Ureter (tissue), 1 donor: ENCODE results near the gene SOX6. TPM values are rescaled to one million over a fixed set of nuclear protein-coding genes. Genes with fewer than 3 reads are reported as not detected.
"Not testable (repeated sequence)": the region's sequence is repeated elsewhere in the genome, so short reads cannot be mapped to it uniquely, and the experiment has no call there.

Source experiments
- DNase-seq: peaks from one replicate; pipeline ENCODE4 v3.0.0-alpha.2; 2020; ENCODE audit warnings: low spot score
- total RNA-seq: library from RNA; stranded (reverse); gene quantifications from one replicate; pipeline ENCODE4 v1.2.4, GENCODE V29; 2023
- donor health status: DM: yes; HTN: yes; CAD: no.

Gene SOX6
- total RNA-seq, 1 donor from 2014 or later = 6.4 TPM

DNA sequence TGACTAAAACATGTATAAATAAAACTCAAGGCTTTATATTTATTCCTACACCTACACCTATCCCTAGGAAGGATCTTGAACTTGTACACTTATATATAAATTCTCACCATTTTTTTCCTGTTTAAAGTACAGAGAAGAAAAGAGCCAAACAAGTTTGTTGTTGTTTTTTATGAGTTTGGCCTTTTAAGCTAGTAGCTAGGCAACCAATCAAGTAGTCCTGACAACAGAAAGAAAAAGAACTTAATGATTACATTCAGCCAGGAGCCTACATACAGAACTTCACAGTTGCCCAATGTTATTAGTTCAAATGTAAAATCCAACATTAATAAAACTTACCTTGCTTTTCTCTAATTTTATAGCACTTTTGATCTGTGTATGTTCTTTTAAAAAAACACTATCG lies 316.2 kb downstream of the SOX6 start:
- DNase-seq = no peak

DNA sequence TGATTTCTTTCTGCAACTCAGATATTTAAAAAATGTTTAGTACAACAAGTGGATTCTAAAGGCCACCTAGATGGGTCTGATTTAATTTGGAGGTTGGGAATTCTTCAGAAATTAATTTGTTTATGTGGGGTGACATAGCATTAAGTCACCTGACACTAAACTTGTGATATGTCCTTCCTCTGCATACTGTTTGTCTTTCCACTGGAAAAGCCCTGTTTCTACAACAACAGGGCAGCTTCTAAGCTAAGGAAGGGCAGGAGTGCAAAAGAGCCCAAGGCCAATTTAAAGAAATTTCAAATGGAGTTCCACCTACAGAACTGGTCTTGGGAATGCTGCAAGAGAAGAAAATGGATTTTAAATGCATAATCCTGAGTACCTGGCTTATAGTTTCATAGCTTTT lies 319.2 kb downstream of the SOX6 start:
- no peak for DNase-seq

DNA sequence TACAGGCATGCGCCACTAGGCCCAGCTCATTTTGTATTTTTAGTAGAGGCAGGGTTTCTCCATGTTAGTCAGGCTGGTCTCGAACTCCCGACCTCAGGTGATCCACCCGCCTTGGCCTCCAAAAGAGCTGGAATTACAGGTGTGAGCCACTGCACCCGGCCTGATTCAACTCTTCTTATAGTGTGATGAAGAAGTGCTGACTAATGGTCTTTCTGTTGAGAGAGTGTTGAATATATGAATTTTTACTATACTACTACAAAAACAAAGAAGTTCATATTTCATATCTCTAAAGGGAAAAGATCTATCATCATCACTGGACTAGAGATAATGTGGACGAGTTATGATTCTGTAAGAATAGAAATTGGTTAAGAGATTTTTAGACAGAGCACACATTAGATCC lies 320.1 kb downstream of the SOX6 start:
- DNase-seq = no peak

DNA sequence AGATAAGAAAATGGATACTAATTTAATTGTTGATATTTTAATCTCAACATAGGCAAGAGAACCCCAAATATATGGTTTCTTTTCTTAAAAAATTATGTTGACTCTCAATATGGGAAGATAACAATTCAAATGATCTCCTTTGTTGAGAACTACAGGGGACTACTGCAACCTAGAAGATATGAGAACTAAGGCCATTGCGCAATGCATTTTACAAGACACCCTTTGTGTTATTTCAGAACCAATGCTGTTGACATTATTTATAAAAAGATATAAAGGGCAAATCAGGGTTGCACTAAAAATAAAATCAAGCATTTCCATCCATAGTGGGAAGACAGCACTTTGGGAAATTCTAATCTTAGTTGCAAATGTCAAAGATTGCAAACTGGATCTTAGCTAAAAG lies 322.3 kb downstream of the SOX6 start:
- no peak for DNase-seq

DNA sequence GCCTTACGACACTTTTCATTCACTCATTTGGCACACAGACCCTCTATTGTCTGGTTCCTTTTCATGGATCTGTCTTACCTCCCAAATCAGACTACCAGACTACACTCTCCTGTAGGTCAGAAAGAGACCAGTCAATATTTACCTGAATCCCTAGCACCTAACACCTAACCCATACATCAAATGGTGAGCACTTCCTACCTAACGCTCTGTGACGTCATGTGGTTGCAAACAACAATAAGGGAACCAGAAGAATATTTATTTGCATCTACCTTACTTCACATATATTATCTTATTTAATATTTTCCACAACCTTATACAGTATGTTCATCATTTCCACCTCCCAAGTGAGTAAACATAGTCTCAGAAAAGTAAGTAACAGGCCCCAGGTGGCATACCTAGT lies 323.4 kb downstream of the SOX6 start:
- no peak for DNase-seq

DNA sequence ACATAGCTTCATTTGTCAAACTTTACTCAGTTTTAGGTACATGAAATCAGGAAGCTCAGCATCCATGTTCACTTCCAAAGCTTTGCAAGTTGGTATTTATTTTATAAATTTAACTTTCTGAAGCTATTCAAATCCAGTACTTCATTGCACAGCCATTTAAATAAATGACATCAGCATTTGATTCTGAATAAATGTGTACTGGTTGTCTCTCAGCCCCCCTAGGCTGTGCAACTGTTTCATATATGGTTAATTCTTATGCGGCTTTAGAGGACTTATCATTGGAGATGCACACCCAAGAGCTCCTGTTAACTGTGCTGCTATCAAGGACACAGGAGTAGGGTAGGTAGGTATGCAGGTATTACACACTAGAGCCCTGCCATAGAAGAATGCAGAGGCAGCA lies 325.1 kb downstream of the SOX6 start:
- DNase-seq = no peak

DNA sequence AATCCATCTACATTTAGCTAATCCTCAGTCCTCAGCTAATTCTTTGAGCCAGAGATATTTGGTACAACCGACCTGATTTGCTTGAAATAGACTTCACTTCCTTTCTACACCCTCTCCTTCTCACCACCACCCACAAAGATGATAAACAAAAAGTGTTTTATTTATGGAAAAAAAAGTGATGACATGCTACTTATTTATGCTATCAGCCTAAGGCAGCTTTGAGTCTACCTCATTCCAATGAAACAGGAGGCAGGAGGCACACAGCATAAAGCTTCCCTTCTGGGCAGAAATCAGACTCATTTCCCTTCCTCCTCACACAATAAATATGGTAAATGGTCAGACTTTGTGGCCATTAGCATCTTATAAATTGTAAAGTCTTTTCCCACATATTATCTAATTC lies 325.7 kb downstream of the SOX6 start:
- DNase-seq = no peak

DNA sequence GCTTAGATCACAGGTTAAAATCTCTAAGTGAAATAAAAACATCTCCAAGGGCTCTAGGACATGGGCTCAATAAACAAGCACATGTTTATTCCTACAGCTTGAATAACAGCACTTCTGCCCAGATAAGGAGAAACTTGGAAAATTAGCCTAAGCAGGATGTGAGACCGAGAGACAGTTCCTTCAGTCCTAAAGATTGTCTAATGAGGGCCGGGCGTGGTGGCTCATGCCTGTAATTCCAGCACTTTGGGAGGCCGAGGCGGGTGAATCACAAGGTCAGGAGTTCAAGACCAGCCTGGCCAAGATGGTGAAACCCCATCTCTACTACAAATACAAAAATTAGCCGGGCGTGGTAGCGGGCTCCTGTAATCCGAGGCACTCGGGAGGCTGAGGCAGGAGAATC lies 327.2 kb downstream of the SOX6 start:
- not testable (repeated sequence) for DNase-seq

DNA sequence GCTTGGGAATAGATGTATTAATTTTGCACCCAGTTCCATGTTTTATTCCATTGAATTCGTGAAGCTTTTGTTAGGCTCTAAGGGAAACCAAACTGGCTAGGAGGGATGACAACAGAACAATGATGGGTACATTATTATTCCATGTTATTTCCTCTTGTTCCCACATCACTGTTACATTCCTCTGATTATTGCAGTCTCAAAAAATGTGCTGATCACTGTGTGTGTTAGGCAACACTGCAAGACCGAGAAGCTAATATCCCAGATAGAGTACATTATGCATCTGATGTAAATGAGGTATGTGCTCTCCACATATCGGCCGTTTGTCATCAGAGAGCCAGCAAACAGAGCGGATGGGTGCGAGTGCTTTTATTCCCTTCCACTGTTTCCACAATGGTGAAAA lies 327.9 kb downstream of the SOX6 start:
- no peak for DNase-seq

DNA sequence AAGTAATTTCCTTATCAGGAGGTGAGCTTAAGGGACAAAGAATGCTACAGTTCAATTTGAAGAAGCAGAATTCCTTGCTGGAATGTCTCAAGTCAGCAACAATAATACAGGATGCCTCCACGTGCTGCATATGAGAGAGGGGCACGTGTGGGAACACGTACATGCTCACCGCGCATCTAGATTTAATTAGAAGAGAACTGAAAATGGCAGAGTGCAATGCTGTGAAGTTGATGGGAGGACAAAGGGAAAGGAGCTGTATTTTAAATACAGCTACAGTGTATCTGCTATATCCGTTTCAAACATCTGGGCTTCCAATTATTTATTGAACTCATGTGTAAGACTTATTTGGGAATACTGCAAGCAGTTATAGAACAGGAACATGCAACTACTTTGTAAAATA lies 328.7 kb downstream of the SOX6 start:
- no peak for DNase-seq

DNA sequence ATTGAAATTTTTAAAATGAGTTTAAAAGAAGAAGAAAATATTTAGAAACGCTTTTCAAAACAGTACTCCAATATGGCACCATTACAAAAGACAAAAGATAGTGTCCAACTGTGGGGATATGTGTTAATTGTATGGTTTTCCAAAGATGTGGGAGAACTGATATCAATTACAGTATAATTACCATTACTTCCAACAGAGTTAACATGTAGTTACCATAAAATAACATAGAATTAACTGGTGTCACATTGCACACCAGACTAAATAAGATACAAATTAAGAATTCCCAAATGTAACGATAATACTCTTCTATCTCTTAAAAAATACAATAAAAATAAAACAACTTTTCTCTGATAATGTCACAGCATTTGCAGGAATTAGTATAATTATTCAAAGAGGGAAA lies 329.5 kb downstream of the SOX6 start:
- DNase-seq = no peak

DNA sequence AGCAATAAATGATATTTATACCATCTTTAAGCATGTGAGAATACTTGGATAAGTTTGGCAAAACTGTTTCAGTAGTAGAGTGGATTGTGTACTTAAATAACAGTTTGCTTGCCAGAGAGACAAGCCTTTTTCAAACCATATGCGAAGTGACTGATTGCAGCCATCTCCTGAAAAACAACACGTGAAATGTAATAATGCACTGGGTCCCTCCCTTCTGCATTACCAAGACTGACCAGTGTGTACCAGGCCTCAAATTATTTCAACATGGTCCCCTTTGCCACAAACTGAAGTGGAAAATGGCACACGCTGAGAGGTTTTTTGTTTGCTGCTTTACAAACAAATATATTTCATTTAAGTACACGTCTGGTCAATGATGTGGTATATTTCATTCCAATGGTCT lies 337.4 kb downstream of the SOX6 start:
- no peak for DNase-seq

DNA sequence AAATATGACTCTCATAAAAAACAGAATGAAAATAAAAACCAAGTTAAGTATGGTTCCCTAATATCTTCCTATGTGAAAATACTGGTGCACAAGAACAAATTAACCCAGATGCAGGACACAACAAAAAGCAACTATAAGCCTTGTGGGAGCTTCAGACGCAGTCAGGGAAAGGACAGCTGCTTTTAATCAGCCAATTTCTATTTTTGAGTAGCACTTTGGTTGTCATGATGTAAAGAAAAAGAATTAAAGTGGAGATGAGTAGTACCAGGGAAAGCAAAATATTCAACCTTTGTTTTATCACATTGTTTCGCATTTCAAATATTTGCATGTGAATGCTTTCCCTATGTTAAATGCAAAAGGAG lies 339.9 kb downstream of the SOX6 start:
- DNase-seq = no peak

DNA sequence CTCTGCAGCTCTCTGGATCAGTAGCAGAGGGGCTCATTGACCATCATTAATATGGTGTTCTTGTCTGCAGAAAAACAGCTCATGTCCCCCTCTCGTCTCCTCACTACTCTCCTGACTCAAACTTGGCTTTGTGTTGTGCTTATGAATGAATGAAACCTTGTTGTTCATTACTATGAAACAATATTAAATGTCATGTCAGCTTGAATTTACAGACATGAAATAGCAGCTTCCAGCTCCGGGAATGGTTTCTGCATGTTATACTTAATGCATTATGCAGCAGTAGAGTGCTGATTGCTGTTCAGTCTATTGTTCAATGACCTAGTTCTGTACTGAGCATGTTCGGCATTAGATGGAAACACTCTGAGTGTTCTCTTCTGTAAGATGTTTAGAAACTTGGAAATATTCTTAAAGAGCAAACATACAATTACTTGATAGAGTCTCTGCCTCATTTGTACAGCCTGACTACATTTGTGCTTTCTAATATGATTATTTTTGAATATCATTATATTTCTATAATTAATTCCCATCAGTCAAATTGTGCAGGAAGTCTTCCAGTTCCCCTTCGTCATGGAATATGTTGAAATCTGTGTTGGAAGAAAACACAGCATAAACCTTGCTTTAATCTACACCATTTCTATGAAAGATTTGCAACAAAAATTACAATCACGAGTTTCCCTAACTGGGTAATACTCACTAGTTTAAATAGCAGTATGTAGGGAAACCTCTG lies 340.4 kb downstream of the SOX6 start:
- no peak for DNase-seq

DNA sequence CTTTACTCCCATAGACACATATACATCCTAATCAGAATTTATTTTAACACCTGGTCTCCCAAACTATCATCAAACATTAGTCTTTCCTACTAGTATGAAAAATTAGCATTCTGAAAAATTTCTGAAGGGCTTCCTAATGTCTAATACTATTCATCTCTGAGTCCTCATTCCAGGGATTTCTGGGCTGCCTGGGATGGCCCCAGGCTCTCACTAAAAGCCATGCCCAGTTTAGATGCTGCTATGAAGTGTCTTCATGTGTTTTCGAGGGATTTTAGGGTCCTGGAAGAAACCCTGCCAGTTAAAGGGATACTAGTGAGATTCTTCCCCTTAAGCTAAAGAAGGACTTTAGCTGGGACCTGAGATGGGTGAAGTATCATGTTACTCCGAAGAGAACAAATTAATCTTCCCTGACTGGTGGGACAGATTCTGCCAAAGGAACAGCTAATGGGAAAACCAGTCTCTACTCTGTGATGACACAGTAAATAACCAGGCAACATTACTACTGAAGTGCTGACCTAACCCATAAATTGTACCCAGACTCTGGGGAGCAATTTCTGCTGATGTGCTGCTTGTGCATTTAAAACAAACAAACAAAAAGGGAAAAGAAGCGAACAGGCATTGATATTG lies 342.6 kb downstream of the SOX6 start:
- DNase-seq = no peak

DNA sequence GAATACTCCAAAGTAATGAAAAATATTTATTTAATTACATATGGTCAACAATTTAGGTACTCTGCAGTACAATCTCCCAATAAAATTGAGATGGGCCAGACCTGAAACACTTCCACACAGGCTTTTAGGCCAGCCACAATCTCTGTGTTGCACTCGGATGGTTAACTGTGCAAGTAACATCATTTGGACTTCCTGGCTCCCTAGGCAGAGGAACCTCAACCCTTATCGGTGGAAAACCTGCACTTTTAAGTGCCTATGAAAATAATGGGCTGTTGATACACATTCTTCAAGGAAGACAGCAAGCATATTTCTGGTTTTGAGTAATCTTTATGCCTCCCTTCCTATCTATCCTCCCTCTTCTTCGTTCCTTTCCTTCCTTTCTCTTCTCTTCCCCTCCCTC lies 343.1 kb downstream of the SOX6 start:
- DNase-seq = no peak

DNA sequence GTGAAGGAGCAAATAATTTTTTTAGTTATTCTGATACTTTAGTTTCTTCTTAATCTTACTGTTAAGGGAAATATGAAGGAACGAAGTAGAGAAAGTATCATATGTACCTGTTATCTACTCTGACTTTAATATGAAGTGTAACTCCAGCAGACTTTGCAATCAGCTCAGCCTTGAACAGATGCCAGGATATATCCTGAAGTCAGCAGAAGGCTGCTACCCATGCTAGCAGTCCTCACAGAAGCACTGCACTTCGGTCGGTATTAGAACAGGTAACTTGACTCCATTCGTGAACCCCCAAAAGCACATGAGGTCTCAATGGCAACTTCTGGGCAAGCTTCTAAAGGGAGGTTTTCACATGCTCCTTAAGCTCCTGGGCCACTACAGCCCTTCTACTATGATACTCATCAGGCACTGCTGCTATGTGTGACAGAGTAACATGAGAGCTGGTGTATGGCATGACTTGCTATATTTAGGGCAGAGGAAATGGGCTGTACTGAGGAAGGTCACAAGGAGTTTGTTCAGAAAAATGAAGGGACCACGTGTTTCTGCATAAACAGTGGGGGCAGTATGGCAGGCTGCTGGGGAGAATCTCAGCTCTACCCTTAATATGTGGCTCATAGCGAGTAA lies 344.1 kb downstream of the SOX6 start:
- DNase-seq = no peak

DNA sequence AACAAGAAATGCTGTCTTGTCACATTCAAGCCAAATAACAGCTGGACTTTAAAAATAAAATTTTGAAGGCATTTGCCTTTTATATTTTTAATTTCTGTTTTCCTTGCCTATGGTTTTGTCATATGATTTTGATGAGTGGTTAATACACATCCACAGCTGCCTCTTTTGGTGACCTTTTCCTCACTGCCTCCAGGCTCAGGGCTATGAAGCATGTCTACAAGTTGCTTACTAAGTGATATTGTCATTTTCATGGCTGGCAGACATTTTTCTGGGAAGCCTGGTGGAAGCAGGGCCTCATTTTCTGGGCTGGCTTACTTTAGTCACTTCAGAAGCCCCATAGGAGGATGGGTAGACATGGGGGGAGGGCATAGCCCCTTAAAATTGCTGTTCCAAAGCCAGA lies 344.9 kb downstream of the SOX6 start:
- no peak for DNase-seq

DNA sequence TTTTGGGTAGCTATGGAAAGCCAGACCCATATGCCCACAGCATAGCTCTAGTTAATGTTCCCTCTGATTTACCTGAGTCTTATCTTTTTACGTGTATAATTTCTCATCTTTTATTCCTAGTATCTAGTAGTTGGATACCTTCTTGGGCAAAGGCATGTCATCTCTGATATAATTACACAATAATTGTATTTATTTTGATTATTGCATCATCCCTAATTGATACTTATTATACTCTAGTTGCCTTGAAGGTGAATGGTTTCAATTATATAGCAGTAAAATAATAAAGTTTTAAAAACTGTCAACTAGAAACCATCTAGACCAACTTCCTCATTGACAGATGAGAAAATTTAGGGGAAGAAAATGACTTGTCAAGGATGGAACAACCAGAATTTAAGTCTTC lies 347.3 kb downstream of the SOX6 start:
- no peak for DNase-seq

DNA sequence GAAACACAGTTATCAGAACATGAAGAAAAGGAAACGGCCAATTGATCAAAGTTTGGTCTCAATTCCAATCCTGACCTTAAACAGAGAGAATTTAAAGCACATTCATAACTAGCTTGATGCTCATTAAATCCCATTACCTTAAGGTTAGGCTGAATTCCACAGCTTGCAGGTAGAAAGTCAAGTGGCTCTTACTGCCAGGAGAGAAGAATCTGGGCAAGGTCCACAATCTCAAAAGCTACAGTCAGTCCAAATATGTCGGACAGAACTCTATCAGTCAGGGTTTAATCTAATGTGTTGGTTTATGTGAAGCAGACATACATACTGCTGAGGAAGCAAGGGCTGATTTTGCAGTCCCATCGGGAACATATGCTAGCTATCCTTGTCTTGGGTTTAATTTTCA lies 348.8 kb downstream of the SOX6 start:
- DNase-seq = no peak

DNA sequence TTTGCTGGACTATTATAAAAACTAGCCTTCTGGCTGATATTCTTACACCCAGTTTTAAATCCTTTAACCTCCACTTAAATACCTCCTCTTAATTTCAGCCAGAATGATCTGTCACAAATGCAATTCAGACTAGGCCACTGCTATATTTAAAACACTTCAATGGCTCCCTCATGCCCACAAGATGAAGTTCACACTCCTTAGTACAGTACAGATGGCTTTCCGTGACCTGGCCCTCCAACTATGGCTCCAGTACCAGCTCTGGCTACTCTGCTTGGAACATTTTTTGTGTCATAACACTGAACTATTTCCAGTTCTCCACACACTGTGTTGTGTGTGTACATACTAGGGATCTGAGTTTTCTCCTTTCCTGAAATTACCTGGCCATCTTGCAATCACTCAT lies 353.4 kb downstream of the SOX6 start:
- no peak for DNase-seq

DNA sequence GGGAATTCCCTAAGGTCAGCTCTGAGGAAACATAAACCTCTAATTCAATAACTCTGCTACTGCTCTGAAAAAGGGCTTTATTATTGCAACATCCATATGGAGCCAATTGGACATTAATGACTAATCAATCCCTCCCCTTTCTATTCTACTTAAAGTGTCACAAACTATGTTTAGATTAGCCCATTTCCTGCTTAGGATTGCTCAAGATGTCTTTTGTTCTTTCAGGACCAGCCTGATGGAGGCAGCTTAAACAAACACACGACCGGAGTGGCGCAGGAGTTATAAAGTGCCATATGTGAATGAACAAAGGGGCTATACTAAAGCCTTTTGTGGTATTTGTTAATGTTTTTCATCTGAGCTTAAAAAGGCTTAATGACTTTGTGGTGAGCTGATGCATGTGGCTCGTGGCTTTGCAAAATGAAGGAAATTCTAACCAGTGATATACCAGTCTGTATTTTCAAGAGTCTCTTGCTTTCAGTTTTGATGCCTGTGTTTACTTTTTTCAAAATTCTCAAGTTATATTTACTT lies 354.4 kb downstream of the SOX6 start:
- DNase-seq = no peak

DNA sequence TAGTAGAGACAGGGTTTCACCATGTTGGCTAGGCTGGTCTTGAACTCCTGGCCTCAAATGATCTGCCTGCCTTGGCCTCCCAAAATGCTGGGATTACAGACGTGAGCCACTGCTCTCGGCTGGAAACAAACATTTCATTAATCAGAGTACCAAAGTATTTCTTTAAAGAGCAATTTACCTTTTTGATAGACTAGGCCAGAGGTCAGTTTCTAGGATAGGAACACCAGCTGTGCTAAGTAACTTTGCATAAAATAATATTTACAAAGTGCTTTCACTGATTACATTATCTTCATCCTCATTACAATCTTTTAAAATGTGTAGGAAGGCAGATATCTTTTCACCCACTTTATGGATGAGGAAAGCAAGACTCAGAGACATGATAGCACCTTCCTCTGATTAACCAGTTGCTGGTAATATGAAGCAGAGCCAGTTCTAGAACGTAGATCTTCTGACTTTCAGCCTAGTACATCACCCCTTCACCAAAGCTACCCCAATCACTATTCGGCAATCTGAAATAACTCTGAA lies 355.2 kb downstream of the SOX6 start:
- no peak for DNase-seq
